K562 treated with DMSO at 1 percent for 48 hours (cell line): ENCODE measurements around the gene GATA6. TPM values are rescaled to one million over a fixed set of nuclear protein-coding genes. Genes with fewer than 3 reads are reported as not detected.

Source experiments
- total RNA-seq: library from RNA; unstranded; fragments of 300-600 nt; gene quantifications from 2 replicates; pipeline ENCODE4 v1.2.3, GENCODE V29; 2022; ENCODE audit warnings: low replicate concordance; ENCODE audit errors: extremely low read depth

Gene GATA6
- total RNA-seq = not detected in 2 replicates

GRCh38 chr18:22169011-22169888, at the start of gene GATA6:
Gene GATA6, plus strand, starts transcription at chr18:22169589. Its CDS starts 1,556 bp downstream, at chr18:22171145.

Other genes with a start within 250 kb of the GATA6 start
- not detected in 2 replicates for gene CTAGE1, start 248.3 kb downstream of the GATA6 start, total RNA-seq